HG03159 (cell line): Measurements from ENCODE around the gene PCBP3.
"Not testable (repeated sequence)": the region's sequence is repeated elsewhere in the genome, so short reads cannot be mapped to it uniquely, and the experiment has no call there.

ENCODE experiments used
- ATAC-seq: cut with Tn5 transposase; IDR thresholded peaks from one replicate; pipeline ENCODE4 v1.9.1; 2021; ENCODE audit warnings: mild to moderate bottlenecking, moderate library complexity; ENCODE audit not compliant: unreplicated experiment

PCBP3 gene

GRCh38 chr21:45870421-45870820 lies 226.9 kb downstream of the PCBP3 start:
- ATAC-seq: no peak

- no peak for ATAC-seq
Observed at GRCh38 chr21:45870851-45871615, 227.5 kb downstream of the PCBP3 start.

- ATAC-seq: no peak
Observed at GRCh38 chr21:45871616-45872236, 228.2 kb downstream of the PCBP3 start.

DNA sequence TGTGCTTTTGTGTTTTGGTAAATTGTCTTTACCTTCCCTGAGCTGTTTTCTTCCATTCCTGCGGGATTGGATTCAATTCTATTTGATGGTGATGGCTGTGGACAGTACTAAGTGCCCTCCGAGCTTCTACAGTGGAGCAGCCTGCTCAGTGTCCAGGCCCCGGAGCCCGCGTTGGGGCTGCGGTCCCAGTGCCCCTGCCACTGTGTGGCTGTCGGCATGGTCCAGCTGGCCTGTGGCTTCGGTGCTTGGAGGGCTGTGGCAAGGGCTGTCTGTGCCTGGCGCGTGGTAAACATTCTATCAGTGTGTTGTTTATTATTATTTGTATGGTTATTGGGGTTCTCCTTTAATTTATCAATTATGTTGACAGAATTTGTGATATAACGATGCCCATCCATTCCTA lies 228.9 kb downstream of the PCBP3 start:
- ATAC-seq: no peak

- no peak for ATAC-seq
Observed at GRCh38 chr21:45872902-45873301, 229.4 kb downstream of the PCBP3 start.

DNA sequence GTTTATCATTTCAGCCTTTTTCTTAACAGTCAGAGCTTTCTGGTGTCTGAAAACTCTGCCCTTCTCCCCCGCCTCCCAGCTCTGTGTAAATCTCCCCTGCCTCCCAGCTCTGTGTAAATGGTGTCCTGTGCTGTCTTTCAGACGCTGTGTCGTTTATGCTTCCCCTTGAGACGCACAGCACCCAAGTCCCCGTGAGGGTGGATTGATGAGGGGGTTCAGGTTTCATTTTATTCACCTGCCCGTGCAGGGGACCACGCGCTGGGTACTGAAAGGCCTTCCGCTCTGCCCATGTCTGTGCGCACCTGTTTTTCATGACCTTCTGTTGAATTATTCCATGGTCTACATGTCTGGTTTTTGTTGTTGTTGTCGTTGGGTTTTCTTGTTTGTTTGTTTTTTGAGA lies 229.9 kb downstream of the PCBP3 start:
- no peak for ATAC-seq

GRCh38 chr21:45873866-45874265 lies 230.3 kb downstream of the PCBP3 start:
- ATAC-seq: no peak

GRCh38 chr21:45874716-45875415 lies 231.3 kb downstream of the PCBP3 start:
- ATAC-seq: no peak

GRCh38 chr21:45875416-45875760 lies 231.9 kb downstream of the PCBP3 start:
- ATAC-seq: no peak

- no peak for ATAC-seq
Observed at GRCh38 chr21:45875881-45876280, 232.4 kb downstream of the PCBP3 start.

GRCh38 chr21:45876381-45877170 lies 233.1 kb downstream of the PCBP3 start:
- no peak for ATAC-seq

DNA sequence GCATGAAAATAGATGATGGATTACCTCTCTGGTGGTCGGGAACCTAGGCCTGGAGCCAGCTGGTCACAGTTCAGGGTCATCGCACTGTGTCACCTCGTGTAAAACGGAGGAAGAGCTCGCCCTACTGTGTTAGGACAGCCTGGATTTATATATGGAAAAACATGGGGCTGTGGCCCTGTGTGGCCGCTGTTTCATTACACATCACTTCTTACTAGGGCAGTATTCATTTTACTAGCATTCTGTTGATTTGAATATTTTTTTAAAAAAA lies 233.6 kb downstream of the PCBP3 start:
- no peak for ATAC-seq

GRCh38 chr21:45877821-45878469 lies 234.4 kb downstream of the PCBP3 start:
- ATAC-seq: no peak

GRCh38 chr21:45880097-45881068 lies 236.9 kb downstream of the PCBP3 start:
- ATAC-seq: no peak

DNA sequence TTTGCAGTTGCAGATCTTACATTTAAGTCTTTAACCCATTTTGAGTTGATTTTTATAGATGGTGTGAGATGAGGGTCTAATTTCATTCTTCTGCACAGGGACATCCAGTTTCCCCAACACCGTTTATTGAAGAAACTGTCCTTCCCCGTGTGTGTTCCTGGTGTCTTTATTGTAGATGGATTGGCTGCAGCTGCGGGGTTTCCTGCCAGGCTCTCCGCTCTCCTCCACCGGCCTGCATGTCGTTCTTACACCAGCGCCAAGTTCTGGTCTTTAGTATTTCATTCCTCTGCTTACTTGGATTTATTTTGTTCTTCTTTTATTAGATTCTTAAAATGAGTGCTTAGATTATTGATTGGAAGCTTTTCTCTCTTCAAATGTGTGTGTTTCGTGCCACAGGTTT lies 239.1 kb downstream of the PCBP3 start:
- no peak for ATAC-seq

DNA sequence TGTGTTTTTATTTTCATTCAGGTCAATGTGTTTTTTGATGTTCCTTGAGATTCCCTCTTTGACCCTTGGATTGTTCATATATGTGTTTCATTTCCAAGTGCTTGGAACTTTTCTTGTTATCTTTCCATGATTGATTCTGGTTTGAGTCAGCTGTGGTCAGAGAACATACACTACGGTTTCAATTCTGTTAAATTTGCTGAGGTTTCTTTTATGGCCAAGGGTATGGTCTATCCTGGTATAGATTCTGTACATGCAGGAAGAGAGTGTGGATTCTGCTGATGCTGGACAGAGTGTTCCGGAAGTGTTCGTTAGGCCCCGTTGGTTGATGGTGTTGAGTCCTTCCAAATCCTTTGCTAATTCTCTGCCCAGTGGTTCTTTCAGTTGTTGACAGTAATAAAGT lies 239.6 kb downstream of the PCBP3 start:
- ATAC-seq: no peak

DNA sequence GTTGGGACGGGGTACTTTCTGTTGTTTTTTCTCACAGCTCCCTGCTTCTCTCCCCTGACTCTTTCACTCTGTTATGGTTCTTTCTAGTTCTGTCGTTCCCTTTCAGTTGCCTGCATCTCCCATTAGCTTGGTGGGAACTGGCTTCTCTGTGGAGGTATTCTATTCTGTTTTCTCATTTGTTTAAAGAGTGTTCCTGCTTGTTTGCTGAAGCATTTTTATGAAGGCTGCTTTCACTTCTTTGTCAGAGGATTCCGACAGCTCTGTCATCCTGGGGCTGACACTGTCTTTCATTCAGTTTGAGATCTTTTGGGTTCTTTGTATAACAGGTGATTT lies 242.0 kb downstream of the PCBP3 start:
- no peak for ATAC-seq

DNA sequence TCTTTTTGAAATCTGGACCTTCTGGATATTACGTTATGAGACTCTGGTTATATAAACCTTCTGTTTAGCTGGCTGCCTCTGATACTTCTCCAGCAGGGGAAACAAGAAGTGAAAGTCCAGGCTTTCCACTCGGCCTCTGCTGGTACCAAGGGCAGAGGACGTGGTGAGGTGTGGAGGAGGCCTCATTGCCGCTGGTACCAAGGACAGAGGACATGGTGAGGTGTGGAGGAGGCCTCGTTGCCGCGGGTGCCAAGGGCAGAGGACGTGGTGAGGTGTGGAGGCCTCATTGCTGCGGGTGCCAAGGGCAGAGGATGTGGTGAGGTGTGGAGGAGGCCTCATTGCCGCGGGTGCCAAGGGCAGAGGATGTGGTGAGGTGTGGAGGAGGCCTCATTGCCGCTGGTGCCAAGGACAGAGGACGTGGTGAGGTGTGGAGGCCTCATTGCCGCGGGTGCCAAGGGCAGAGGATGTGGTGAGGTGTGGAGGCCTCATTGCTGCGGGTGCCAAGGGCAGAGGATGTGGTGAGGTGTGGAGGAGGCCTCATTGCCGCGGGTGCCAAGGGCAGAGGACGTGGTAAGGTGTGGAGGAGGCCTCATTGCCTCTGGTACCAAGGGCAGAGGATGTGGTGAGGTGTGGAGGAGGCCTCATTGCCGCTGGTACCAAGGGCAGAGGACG lies 242.5 kb downstream of the PCBP3 start:
- not testable (repeated sequence) for ATAC-seq

GRCh38 chr21:45886610-45887026 lies 243.1 kb downstream of the PCBP3 start:
- ATAC-seq: no peak
